ENCODE results near the gene IL6ST.

IL6ST gene

DNA sequence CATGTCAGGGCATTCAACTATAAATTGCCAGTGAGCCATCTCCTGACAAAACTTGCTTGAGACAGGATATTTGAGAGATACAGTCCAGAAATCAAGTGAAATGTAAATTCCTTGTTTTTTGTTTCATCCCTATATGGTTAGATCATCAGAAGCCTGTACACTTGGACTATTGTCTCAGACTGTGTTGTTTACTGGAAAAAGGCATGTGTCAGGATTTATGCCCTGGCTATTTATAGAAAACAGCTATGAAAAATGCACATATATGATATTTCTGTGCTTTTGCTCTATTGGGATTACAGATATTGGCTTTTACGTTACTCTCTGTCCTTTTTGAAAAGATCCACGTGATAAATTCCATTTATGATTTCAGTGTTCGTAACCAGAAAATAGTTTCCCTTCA is 99.4 kb downstream of the IL6ST start:
- DNase-seq (ENCODE audit: low read depth): no peak

DNA sequence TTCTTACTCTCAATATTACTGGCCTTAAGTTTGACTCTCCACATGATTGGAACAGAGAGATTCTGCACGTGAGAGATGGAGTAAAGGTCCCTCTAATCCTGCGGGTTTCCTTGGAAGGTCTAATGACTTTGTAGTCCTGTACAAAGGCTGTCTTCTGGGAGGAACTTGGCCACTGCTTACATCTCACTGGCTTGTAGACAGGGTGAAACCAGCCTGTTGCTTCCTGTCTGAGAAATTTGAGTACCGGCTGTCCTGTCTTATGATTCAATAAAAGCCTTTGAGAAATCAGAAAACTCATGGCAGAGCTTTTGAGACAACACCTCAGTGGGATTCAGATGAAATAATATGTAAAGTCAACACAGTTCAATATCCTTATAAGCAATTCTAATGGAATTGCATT is 100.6 kb downstream of the IL6ST start:
- DNase-seq (ENCODE audit: low read depth): no peak

DNA sequence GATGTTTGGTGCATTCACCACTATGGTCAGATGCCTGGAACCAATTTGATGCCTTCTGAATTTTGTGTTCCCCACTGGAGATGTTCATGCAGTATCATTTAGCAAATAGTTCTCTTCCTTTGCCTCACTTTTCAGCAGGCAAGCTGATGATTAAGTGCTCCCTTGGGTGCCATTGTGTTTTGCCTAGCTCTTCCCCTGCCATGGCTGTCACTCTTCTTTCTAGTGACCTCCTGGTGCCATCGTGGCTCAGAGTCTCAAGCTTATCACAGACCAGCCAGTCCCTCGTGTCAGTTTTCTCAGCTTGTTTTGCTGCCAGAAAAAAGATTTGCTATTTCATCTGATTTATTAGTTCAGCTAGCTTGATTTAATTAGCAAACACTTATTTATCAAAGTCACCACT is 102.3 kb downstream of the IL6ST start:
- DNase-seq (ENCODE audit: low read depth): no peak

DNA sequence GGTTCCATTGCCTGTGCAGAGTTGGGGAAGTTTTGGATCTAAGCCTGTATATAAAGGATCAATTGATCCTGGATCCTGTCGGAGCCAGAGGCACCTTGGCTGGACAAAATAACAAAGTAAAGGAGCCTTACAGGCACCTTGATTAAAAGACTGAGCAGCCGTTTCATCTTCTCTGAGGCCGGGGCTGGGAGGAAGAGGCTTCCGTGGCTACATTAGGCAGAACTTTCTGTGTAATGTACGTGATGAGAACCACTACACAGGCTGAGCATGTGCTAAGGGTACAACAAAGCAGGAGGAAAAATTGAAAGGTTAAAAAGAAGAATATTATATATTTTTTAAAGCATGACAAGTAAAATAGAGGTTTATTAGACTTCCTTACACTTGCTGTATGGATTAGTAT is 106.6 kb downstream of the IL6ST start:
- no peak for DNase-seq (ENCODE audit: low read depth)

DNA sequence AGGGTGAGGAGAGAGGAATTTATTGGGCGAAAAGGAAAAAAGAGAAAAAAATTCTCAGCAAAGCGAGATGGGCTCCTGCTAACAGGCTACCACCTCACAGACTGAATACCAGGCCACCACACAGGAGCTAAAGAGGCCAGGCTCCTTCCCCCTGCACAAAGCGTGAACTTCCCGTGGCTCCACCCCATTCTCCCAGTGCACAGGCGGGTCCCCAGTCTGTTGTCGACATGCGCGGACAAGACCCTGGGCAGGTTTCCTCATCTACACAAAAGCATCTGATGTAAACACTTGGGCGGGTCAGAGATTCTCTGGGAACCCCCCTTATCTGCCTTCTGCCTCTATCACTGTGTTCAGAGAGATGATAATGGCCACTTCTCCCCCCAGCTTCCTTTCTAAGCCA is 109.4 kb downstream of the IL6ST start:
- DNase-seq (ENCODE audit: low read depth): no peak

Data from non-pigmented ciliary epithelial cell (primary cell).